ENCODE data around the gene DENND6A. TPM values are rescaled to one million over a fixed set of nuclear protein-coding genes. Genes with fewer than 3 reads are reported as not detected.
"Not testable (repeated sequence)": the region's sequence is repeated elsewhere in the genome, so short reads cannot be mapped to it uniquely, and the experiment has no call there.

DENND6A gene
- total and polyA plus RNA-seq, 12 donors: 7.8 to 29.3 (median 19.0) TPM

DNA sequence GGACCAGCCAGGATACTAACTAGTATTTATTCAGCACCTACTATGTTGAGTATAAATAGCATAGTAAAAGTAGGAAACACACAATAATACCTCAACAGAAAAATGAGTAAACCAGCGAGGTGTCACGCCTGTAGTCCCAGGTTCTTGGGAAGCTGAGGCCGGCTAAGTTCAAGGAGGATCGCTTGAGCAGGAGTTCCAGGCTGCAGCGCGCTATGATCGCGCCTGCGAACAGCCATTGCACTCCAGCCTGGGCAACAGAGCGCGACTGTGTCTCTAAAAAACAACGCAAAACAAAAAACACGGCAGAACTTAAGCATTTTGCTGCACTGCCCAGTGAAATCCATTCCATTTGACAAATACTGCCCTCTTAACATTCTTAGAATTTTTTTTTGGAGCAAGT lies 1.3 kb upstream of the DENND6A start:
- intact Hi-C loops (cut with DNase I): loop anchor here in 1 of 2 donors (5.0 kb wide), 1 partner anchor 63 kb away; the partner anchor contains the start of gene SLMAP
- 87 to 92% (median 88%) methylated on average over 13 of the region's 13 CpGs for WGBS, 4 donors
- Histone ChIP-seq H3K27ac (no peak overlapping the region), H3K36me3 (replicated peaks in 1 of 2) (no peaks in the 10 kb centered on the region), H3K4me1 (replicated peaks in 1 of 2) (peaks cover 9 to 14% of the 10 kb centered on the region in 2 donors), H3K9me3 (replicated peaks in 1 of 3) (no peaks in the 10 kb centered on the region), H3K4me3 (no peak overlapping the region), H3K27me3 (no peaks in the 10 kb centered on the region)
- TF ChIP-seq, protein P1, sequence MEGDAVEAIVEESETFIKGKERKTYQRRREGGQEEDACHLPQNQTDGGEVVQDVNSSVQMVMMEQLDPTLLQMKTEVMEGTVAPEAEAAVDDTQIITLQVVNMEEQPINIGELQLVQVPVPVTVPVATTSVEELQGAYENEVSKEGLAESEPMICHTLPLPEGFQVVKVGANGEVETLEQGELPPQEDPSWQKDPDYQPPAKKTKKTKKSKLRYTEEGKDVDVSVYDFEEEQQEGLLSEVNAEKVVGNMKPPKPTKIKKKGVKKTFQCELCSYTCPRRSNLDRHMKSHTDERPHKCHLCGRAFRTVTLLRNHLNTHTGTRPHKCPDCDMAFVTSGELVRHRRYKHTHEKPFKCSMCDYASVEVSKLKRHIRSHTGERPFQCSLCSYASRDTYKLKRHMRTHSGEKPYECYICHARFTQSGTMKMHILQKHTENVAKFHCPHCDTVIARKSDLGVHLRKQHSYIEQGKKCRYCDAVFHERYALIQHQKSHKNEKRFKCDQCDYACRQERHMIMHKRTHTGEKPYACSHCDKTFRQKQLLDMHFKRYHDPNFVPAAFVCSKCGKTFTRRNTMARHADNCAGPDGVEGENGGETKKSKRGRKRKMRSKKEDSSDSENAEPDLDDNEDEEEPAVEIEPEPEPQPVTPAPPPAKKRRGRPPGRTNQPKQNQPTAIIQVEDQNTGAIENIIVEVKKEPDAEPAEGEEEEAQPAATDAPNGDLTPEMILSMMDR (IDR thresholded peaks at IDR 0.05): no peak
- no peak for TF ChIP-seq POLR2A (IDR thresholded peaks at IDR 0.05)
- no peak for DNase-seq

DNA sequence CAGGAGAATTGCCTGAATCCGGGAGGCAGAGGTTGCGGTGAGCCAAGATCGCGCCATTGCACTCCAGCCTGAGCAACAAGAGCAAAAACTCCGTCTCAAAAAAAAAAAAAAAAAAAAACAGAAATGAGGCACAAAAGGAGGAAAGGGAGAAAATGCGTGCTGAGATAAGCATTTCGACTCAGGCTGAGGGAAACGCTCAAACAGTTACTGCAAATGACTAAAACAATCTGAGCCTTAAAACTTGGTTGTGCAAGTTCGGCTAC lies 813 bp downstream of the DENND6A start:
- Histone ChIP-seq H3K4me1 (replicated peaks in 1 of 2) (peaks cover 9 to 33% of the 10 kb centered on the region in 2 donors), H3K4me3 (peak overlapping the region; percentile 71 to 94 (median 81)), H3K27ac (peak overlapping the region; percentile 81 to 99 (median 97))
- intact Hi-C loops (cut with DNase I): loop anchor here in 1 of 2 donors (5.0 kb wide), 1 partner anchor 65 kb away; the partner anchor contains the start of gene SLMAP
- not testable (repeated sequence) for DNase-seq; H3K36me3 ChIP-seq (replicated peaks in 1 of 2); H3K27me3 ChIP-seq; H3K9me3 ChIP-seq (replicated peaks in 1 of 3)
- 0 to 1% (median 0%) methylated on average over 9 of the region's 9 CpGs for WGBS, 4 donors

DNA sequence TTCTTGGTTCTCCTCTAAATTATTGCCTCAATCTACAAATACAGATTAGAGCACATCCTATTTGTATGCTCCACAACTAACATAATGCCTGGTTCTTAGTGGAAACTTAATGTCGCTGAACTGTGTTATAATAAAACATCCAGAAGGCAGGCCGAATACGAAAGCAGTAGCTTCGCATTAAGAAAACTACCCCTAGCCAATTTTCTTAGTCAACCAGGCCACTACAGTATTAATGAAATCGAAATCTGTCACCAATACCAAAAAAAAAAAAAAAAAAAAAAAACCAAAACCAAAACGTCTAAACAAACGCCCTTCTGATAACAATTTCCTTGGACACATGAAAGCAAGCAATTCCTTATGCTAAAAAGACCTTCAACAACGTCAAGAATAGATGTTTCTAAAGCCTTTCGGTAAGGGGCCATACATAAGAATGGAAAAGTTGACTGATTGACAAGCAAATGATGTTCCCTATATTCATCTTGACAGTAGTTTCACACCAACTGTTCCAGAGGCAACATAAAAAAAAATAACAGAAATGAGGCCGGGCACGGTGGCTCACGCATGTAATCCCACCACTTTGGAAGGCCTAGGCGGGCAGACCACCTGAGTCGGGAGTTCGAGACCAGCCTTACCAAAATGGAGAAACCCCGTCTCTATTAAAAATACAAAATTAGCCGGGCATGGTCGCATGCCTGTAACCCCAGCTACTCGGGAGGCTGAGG lies 1.3 kb downstream of the DENND6A start:
- peak overlapping the region; percentile 22 to 94 (median 81) for H3K4me3 ChIP-seq
- H3K9me3 ChIP-seq (replicated peaks in 1 of 3): no peaks in the 10 kb centered on the region
- H3K27ac ChIP-seq: peak overlapping the region; percentile 81 to 99 (median 97)
- peaks cover 9 to 33% of the 10 kb centered on the region in 2 donors for H3K4me1 ChIP-seq (replicated peaks in 1 of 2)
- 7 to 9% (median 9%) methylated on average over 19 of the region's 19 CpGs for WGBS, 4 donors
- no peaks in the 10 kb centered on the region for H3K36me3 ChIP-seq (replicated peaks in 1 of 2)
- H3K27me3 ChIP-seq: no peaks in the 10 kb centered on the region
- intact Hi-C loops (cut with DNase I): loop anchor here in 1 of 2 donors (5.0 kb wide), 1 partner anchor 66 kb away; the partner anchor contains the start of gene SLMAP
- TF ChIP-seq, protein P1 (IDR thresholded peaks at IDR 0.05): no peak
- TF ChIP-seq POLR2A (IDR thresholded peaks at IDR 0.05): no peak
- DNase-seq: peak in 2 of 7 donors; percentile 23 to 29

DNA sequence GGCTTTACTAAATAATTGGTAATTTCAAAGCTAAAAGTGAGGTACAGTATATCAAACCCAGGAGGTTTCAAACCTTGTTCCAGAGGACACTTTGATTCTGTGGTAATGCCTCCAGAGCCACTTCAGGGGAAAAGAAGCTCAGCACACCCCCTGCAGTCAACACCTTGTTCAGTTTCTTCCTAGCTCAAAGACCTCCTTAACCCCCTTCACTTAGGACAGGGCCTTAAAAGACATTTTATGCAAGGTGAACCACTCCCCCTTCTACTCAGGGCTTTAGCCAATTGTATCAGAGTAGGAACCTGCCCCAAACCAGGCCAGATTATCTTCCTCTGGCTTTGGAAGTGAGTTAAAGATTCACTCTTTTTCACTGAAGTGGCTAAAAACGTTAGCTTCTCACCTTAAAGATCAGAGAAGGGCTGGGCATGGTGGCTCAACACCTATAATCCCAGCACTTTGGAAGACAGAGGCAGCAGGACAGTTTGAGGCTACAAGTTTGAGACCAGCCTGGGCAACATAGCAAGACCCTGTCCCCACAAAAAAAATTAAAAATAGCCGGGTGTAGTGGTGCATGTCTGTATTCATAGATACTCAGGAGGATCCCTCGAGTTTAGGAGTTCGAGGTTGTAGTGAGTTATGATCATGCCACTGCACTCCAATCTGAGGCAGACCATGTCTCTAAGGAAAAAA lies 3.4 kb downstream of the DENND6A start:
- Histone ChIP-seq H3K27ac (no peak overlapping the region), H3K9me3 (replicated peaks in 1 of 3) (no peaks in the 10 kb centered on the region), H3K4me1 (replicated peaks in 1 of 2) (peaks cover 9 to 40% of the 10 kb centered on the region in 2 donors), H3K4me3 (no peak overlapping the region), H3K27me3 (no peaks in the 10 kb centered on the region), H3K36me3 (replicated peaks in 1 of 2) (no peaks in the 10 kb centered on the region)
- intact Hi-C loops (cut with DNase I): loop anchor here in 1 of 2 donors (5.0 kb wide), 1 partner anchor 68 kb away; the partner anchor contains the start of gene SLMAP
- 70 to 79% (median 72%) methylated on average over 4 of the region's 4 CpGs for WGBS, 4 donors
- DNase-seq: no peak
- TF ChIP-seq POLR2A (IDR thresholded peaks at IDR 0.05): no peak
- TF ChIP-seq, protein P1 (IDR thresholded peaks at IDR 0.05): no peak

Measured in adrenal gland (tissue), 12 donors.